PFSK-1 (cell line): Measurements from ENCODE around the gene MYT1.

ENCODE experiments used
- FOXP2 ChIP-seq: optimal IDR thresholded peaks from 2 replicates; pipeline ENCODE3; 2011; ENCODE audit warnings: borderline replicate concordance, control low read depth, inconsistent platforms; ENCODE audit not compliant: insufficient read depth; ENCODE audit errors: extremely low read length, extremely low read depth
- POLR2AphosphoS5 ChIP-seq: IDR thresholded peaks from 2 replicates; pipeline ENCODE4 v1.6.1; 2012; ENCODE audit warnings: low read depth, mild to moderate bottlenecking, control low read depth, low read length, moderate library complexity
- REST ChIP-seq, 2 experiments: IDR thresholded peaks; 2 replicates each; pipeline versions ENCODE4 v1.6.1 to v1.8.0; 2011 to 2012; ENCODE audit warnings: low read depth in 2 of 2, low read length in 2 of 2, control low read depth in 1 of 2, inconsistent platforms in 1 of 2, mild to moderate bottlenecking in 1 of 2, moderate library complexity in 1 of 2; ENCODE audit not compliant: insufficient read depth in 1 of 2
- SIN3A ChIP-seq: IDR thresholded peaks from 2 replicates; pipeline ENCODE4 v1.6.1; 2012; ENCODE audit warnings: mild to moderate bottlenecking, low read length, moderate library complexity, borderline replicate concordance; ENCODE audit not compliant: insufficient read depth
- TAF1 ChIP-seq: IDR thresholded peaks from 2 replicates; pipeline ENCODE4 v1.6.1; 2012; ENCODE audit warnings: low read length, control low read depth, borderline replicate concordance; ENCODE audit not compliant: insufficient read depth

The MYT1 gene

GRCh38 chr20:64257107-64257757 is 93.0 kb downstream of the MYT1 start:
- no peak for TF ChIP-seq REST (IDR thresholded peaks at IDR 0.05; ENCODE audit: insufficient read depth in 1 of 2, low read depth in 2 of 2, low read length in 2 of 2)
- no peak for TF ChIP-seq TAF1
- no peak for TF ChIP-seq FOXP2
- TF ChIP-seq SIN3A, result no peak

- TF ChIP-seq POLR2AphosphoS5, result no peak
- TF ChIP-seq REST (IDR thresholded peaks at IDR 0.05; ENCODE audit: insufficient read depth in 1 of 2, low read depth in 2 of 2, low read length in 2 of 2), result no peak
- TF ChIP-seq TAF1, result no peak
Measured at GRCh38 chr20:64258071-64258823, 94.0 kb downstream of the MYT1 start.

- no peak for TF ChIP-seq REST (IDR thresholded peaks at IDR 0.05; ENCODE audit: insufficient read depth in 1 of 2, low read depth in 2 of 2, low read length in 2 of 2)
- TF ChIP-seq SIN3A, result no peak
- no peak for TF ChIP-seq POLR2AphosphoS5
Measured at GRCh38 chr20:64260239-64260638, 96.0 kb downstream of the MYT1 start.

GRCh38 chr20:64261138-64261537 is 96.9 kb downstream of the MYT1 start:
- TF ChIP-seq POLR2AphosphoS5 (no peak), FOXP2 (peak; percentile 95)

GRCh38 chr20:64264091-64264490 is 99.8 kb downstream of the MYT1 start:
- TF ChIP-seq SIN3A (no peak), FOXP2 (no peak), TAF1 (no peak), POLR2AphosphoS5 (no peak), REST (IDR thresholded peaks at IDR 0.05; ENCODE audit: insufficient read depth in 1 of 2, low read depth in 2 of 2, low read length in 2 of 2) (no peak)
